ENCODE results near the gene LMO1. TPM values are rescaled to one million over a fixed set of nuclear protein-coding genes. Genes with fewer than 3 reads are reported as not detected.

The LMO1 gene
- total RNA-seq, 6 experiments from 2014 or later: not detected

GRCh38 chr11:8250981-8251615, 12.6 kb downstream of the LMO1 start:
- Histone ChIP-seq H3K4me1 (no peaks in the 10 kb centered on the region), H3K4me3 (no peak overlapping the region), H3K9me3 (no peaks in the 10 kb centered on the region), H3K27me3 (no peaks in the 10 kb centered on the region), H3K27ac (no peak overlapping the region), H3K36me3 (no peaks in the 10 kb centered on the region)
- TF ChIP-seq POLR2A (IDR thresholded peaks at IDR 0.05) (no peak), CTCF (IDR thresholded peaks at IDR 0.05) (no peak)
- DNase-seq (peak in 2 of 3 donors; percentile 33 to 43), ATAC-seq (no peak)
- intact Hi-C loops (cut with DNase I): no loop called here
- WGBS (ENCODE audit: insufficient coverage, low coverage, low lambda C conversion rate, missing lambda C conversion rate): 78% methylated on average over 5 of the region's 11 CpGs

- WGBS (ENCODE audit: insufficient coverage, low coverage, low lambda C conversion rate, missing lambda C conversion rate): 34% methylated on average over 3 of the region's 5 CpGs
- no peaks in the 10 kb centered on the region for H3K4me1 ChIP-seq
- peak in 2 of 3 donors; percentile 15 to 41 for DNase-seq
- no peak for TF ChIP-seq CTCF (IDR thresholded peaks at IDR 0.05)
- no peak for TF ChIP-seq POLR2A (IDR thresholded peaks at IDR 0.05)
- no peaks in the 10 kb centered on the region for H3K36me3 ChIP-seq
- H3K27ac ChIP-seq: no peak overlapping the region
- ATAC-seq: no peak
- no peak overlapping the region for H3K4me3 ChIP-seq
- H3K27me3 ChIP-seq: no peaks in the 10 kb centered on the region
- H3K9me3 ChIP-seq: no peaks in the 10 kb centered on the region
- intact Hi-C loops (cut with DNase I): no loop called here
These were observed 13.2 kb downstream of the LMO1 start for GRCh38 chr11:8250434-8250833.

GRCh38 chr11:8249482-8249881, 14.2 kb downstream of the LMO1 start:
- no peaks in the 10 kb centered on the region for H3K27me3 ChIP-seq
- no peaks in the 10 kb centered on the region for H3K9me3 ChIP-seq
- intact Hi-C loops (cut with DNase I): no loop called here
- no peak overlapping the region for H3K27ac ChIP-seq
- TF ChIP-seq POLR2A (IDR thresholded peaks at IDR 0.05): no peak
- no peak for TF ChIP-seq CTCF (IDR thresholded peaks at IDR 0.05)
- 60% methylated on average over 5 of the region's 6 CpGs for WGBS (ENCODE audit: insufficient coverage, low coverage, low lambda C conversion rate, missing lambda C conversion rate)
- ATAC-seq (no peak), DNase-seq (no peak)
- H3K4me1 ChIP-seq: no peaks in the 10 kb centered on the region
- H3K36me3 ChIP-seq: no peaks in the 10 kb centered on the region
- no peak overlapping the region for H3K4me3 ChIP-seq

- H3K27me3 ChIP-seq: no peaks in the 10 kb centered on the region
- no peak overlapping the region for H3K4me3 ChIP-seq
- peak in 1 of 3 donors; percentile 20 for DNase-seq
- no CpG with 5 or more reads among the region's 1 CpG for WGBS (ENCODE audit: insufficient coverage, low coverage, low lambda C conversion rate, missing lambda C conversion rate)
- H3K9me3 ChIP-seq: no peaks in the 10 kb centered on the region
- no peak for TF ChIP-seq POLR2A (IDR thresholded peaks at IDR 0.05)
- TF ChIP-seq CTCF (IDR thresholded peaks at IDR 0.05): no peak
- H3K36me3 ChIP-seq: no peaks in the 10 kb centered on the region
- intact Hi-C loops (cut with DNase I): no loop called here
- no peaks in the 10 kb centered on the region for H3K4me1 ChIP-seq
- ATAC-seq: no peak
- H3K27ac ChIP-seq: no peak overlapping the region
These were observed 14.9 kb downstream of the LMO1 start for GRCh38 chr11:8248786-8249185.

Measured in right lobe of liver (tissue), 6 donors.